AG20443 (cell line): ENCODE data around the gene CDH5.
"Not testable (repeated sequence)": the region's sequence is repeated elsewhere in the genome, so short reads cannot be mapped to it uniquely, and the experiment has no call there.

ENCODE experiments used
- DNase-seq: peaks from one replicate; pipeline ENCODE4 v3.0.0; 2012; ENCODE audit warnings: low spot score, mixed read lengths

Gene CDH5

GRCh38 chr16:66437391-66437945, 71.0 kb downstream of the CDH5 start:
- DNase-seq: no peak

- no peak for DNase-seq
These were observed 72.0 kb downstream of the CDH5 start for GRCh38 chr16:66438536-66438935.

GRCh38 chr16:66439051-66439730, 72.7 kb downstream of the CDH5 start:
- no peak for DNase-seq

- no peak for DNase-seq
These were observed 73.8 kb downstream of the CDH5 start for GRCh38 chr16:66440271-66440802.

GRCh38 chr16:66440970-66441369, 74.5 kb downstream of the CDH5 start:
- DNase-seq: no peak

- DNase-seq: peak; percentile 81
These were observed 75.3 kb downstream of the CDH5 start for GRCh38 chr16:66441586-66442375.

- DNase-seq: no peak
These were observed 76.2 kb downstream of the CDH5 start for GRCh38 chr16:66442502-66443268.

GRCh38 chr16:66443269-66443652, 76.8 kb downstream of the CDH5 start:
- peak; percentile 81 for DNase-seq

GRCh38 chr16:66444049-66444481, 77.6 kb downstream of the CDH5 start:
- no peak for DNase-seq

GRCh38 chr16:66446737-66447136, 80.2 kb downstream of the CDH5 start:
- DNase-seq: no peak

GRCh38 chr16:66447491-66447890, 81.0 kb downstream of the CDH5 start:
- no peak for DNase-seq

GRCh38 chr16:66451548-66451947, 85.1 kb downstream of the CDH5 start:
- no peak for DNase-seq

- DNase-seq: not testable (repeated sequence)
These were observed 86.7 kb downstream of the CDH5 start for GRCh38 chr16:66453230-66453629.
